ENCODE measurements around the gene RBM20. TPM values are rescaled to one million over a fixed set of nuclear protein-coding genes. Genes with fewer than 3 reads are reported as not detected.
A peak's percentile ranks its signal among the peaks of the same experiment; 100 is the strongest.

RBM20 gene
- total RNA-seq, 1 donor from 2014 or later = 3.3 TPM

GRCh38 chr10:110803830-110804338 is 159.7 kb downstream of the RBM20 start:
- peak; percentile 63 for TF ChIP-seq CTCF (IDR thresholded peaks at IDR 0.05; ENCODE audit: insufficient read depth, low read length, poor library complexity, severe bottlenecking)
- no peaks in the 10 kb centered on the region for H3K27me3 ChIP-seq (ENCODE audit: control insufficient read depth, insufficient read depth, low read length)
- H3K36me3 ChIP-seq (ENCODE audit: control insufficient read depth, insufficient read depth, low read length) = no peaks in the 10 kb centered on the region
- no peak for DNase-seq (ENCODE audit: low read depth)
- no peak overlapping the region for H3K4me3 ChIP-seq (ENCODE audit: low read depth, low read length)

DNA sequence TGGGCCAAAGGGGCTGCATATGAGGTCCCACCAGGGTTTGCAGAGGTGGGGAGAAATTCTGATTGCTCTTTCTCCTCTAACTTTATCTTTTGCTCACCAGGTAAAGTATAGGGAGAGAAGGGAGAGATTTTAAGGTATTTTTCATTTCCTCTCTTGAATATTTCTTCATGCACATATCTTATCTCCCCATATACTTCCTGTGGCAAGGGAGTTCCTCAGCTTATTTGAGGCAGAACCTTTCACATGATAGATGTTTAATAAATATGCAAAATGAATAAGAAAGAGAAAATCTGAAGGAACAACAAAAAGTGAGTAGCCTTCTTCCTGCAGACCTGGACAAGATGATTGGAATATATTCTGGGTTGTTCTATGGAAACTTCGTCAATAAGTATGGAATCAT is 160.2 kb downstream of the RBM20 start:
- H3K36me3 ChIP-seq (ENCODE audit: control insufficient read depth, insufficient read depth, low read length) = no peaks in the 10 kb centered on the region
- no peak overlapping the region for H3K4me3 ChIP-seq (ENCODE audit: low read depth, low read length)
- no peak for DNase-seq (ENCODE audit: low read depth)
- no peaks in the 10 kb centered on the region for H3K27me3 ChIP-seq (ENCODE audit: control insufficient read depth, insufficient read depth, low read length)
- TF ChIP-seq CTCF (IDR thresholded peaks at IDR 0.05; ENCODE audit: insufficient read depth, low read length, poor library complexity, severe bottlenecking) = no peak

DNA sequence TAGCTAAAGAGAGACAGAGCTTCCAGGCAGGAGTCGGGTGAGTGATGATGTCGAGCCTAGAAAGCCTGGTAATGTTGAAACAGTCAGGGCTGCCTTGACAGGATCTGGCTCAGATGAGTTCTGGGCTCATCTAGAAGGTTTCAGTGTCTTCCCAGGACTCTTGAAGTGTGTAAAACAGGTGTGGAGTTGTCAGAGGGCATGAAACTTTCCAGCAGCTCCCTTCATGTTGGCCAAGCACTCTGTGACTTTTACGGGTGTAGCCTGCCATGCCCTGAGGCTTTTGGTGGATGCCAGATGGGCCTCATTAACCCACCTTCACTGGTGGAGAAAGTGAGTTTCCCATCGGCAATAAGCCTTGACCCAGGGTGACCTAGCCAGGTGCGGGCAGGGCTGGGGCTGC is 161.2 kb downstream of the RBM20 start:
- no peak overlapping the region for H3K4me3 ChIP-seq (ENCODE audit: low read depth, low read length)
- no peaks in the 10 kb centered on the region for H3K27me3 ChIP-seq (ENCODE audit: control insufficient read depth, insufficient read depth, low read length)
- TF ChIP-seq CTCF (IDR thresholded peaks at IDR 0.05; ENCODE audit: insufficient read depth, low read length, poor library complexity, severe bottlenecking) = no peak
- H3K36me3 ChIP-seq (ENCODE audit: control insufficient read depth, insufficient read depth, low read length) = no peaks in the 10 kb centered on the region
- no peak for DNase-seq (ENCODE audit: low read depth)

GRCh38 chr10:110806335-110806734 is 162.2 kb downstream of the RBM20 start:
- TF ChIP-seq CTCF (IDR thresholded peaks at IDR 0.05; ENCODE audit: insufficient read depth, low read length, poor library complexity, severe bottlenecking) = no peak
- no peak for DNase-seq (ENCODE audit: low read depth)
- Histone ChIP-seq H3K36me3 (ENCODE audit: control insufficient read depth, insufficient read depth, low read length) (no peaks in the 10 kb centered on the region), H3K27me3 (ENCODE audit: control insufficient read depth, insufficient read depth, low read length) (no peaks in the 10 kb centered on the region), H3K4me3 (ENCODE audit: low read depth, low read length) (no peak overlapping the region)

- Histone ChIP-seq H3K4me3 (ENCODE audit: low read depth, low read length) (no peak overlapping the region), H3K36me3 (ENCODE audit: control insufficient read depth, insufficient read depth, low read length) (no peaks in the 10 kb centered on the region), H3K27me3 (ENCODE audit: control insufficient read depth, insufficient read depth, low read length) (no peaks in the 10 kb centered on the region)
- no peak for DNase-seq (ENCODE audit: low read depth)
- no peak for TF ChIP-seq CTCF (IDR thresholded peaks at IDR 0.05; ENCODE audit: insufficient read depth, low read length, poor library complexity, severe bottlenecking)
Measured at GRCh38 chr10:110808123-110808522, 164.0 kb downstream of the RBM20 start.

GRCh38 chr10:110808615-110809014 is 164.5 kb downstream of the RBM20 start:
- no peak overlapping the region for H3K4me3 ChIP-seq (ENCODE audit: low read depth, low read length)
- DNase-seq (ENCODE audit: low read depth) = no peak
- no peak for TF ChIP-seq CTCF (IDR thresholded peaks at IDR 0.05; ENCODE audit: insufficient read depth, low read length, poor library complexity, severe bottlenecking)
- no peaks in the 10 kb centered on the region for H3K27me3 ChIP-seq (ENCODE audit: control insufficient read depth, insufficient read depth, low read length)
- no peaks in the 10 kb centered on the region for H3K36me3 ChIP-seq (ENCODE audit: control insufficient read depth, insufficient read depth, low read length)
